ENCODE measurements around the gene ZNF606. TPM values are rescaled to one million over a fixed set of nuclear protein-coding genes. Genes with fewer than 3 reads are reported as not detected.

The ZNF606 gene
- total RNA-seq, 2 experiments from 2014 or later, result 7.5 to 10.0 TPM

DNA sequence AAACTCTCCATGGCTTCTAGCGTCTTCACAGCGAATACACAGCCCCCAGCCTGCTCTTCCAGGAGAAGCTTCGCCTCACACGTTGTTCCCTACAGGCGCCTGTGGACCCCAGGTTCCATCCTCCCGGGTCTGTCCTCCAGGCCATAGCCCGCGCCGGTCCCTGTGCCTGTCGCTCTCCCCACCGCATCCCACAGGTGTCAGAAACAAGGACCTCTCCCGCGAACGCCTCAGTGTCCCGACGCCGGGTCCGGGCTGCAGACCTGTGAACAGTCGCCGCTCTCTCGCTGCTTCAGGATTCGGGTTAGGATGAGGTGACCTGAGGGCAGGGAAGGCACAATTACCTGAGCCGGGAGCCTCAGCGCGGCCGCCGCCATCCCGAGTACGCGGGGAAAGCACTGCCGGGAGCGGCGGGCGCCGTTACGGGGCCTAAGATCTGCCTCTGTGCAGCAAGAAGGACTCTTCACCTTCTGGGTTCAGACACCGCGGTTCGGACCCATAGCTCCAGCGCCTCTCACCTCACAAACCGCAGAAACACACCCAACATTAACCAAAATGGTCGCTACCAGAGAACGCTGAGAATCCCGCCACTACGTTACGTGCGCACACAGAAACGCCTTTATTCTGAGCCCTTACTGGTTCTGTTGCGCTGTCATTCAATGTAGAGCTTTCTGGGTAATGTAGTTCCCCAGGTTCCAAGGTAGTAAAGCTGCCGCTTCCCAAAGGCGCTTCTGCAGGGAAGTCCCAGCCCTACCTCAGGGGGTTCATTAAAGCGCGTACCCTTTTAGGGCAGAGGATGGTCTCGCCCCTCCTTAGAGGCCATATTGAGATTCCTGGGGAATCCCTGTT is 67.6 kb downstream of the ZNF606 start, which contains the start of gene ZNF418:
Gene ZNF418, minus strand, starts transcription at position 583 of the 846 bp plus-strand sequence. CDS start 1,580 bp downstream, outside the sequence.
- H3K27ac Mint-ChIP-seq, result peak within 1 kb of the TSS; percentile 89
- peaks cover 74% of the 10 kb centered on the region for H3K36me3 Mint-ChIP-seq (ENCODE audit: low read depth)
- intact Hi-C loops (cut with micrococcal nuclease), result no loop called here
- DNase-seq, result peak; percentile 70
- H3K4me3 Mint-ChIP-seq, result peak within 1 kb of the TSS; percentile 83
- TF ChIP-seq, protein P1, sequence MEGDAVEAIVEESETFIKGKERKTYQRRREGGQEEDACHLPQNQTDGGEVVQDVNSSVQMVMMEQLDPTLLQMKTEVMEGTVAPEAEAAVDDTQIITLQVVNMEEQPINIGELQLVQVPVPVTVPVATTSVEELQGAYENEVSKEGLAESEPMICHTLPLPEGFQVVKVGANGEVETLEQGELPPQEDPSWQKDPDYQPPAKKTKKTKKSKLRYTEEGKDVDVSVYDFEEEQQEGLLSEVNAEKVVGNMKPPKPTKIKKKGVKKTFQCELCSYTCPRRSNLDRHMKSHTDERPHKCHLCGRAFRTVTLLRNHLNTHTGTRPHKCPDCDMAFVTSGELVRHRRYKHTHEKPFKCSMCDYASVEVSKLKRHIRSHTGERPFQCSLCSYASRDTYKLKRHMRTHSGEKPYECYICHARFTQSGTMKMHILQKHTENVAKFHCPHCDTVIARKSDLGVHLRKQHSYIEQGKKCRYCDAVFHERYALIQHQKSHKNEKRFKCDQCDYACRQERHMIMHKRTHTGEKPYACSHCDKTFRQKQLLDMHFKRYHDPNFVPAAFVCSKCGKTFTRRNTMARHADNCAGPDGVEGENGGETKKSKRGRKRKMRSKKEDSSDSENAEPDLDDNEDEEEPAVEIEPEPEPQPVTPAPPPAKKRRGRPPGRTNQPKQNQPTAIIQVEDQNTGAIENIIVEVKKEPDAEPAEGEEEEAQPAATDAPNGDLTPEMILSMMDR (IDR thresholded peaks at IDR 0.05), result no peak
- CTCF ChIA-PET, result no interaction called here
- H3K9me3 Mint-ChIP-seq, result peaks cover 53% of the 10 kb centered on the region
- peaks cover 6% of the 10 kb centered on the region for H3K4me1 Mint-ChIP-seq (ENCODE audit: low read depth)
- H3K27me3 Mint-ChIP-seq, result no peaks in the 10 kb centered on the region
- POLR2A ChIA-PET, result interaction anchor here (0.6 to 1.6 kb wide), 5 partner anchors 9 to 422 kb away, joined by 3 to 5 read pairs (median 3); no protein-coding TSS in a partner anchor
- peak; percentile 100 for ATAC-seq

DNA sequence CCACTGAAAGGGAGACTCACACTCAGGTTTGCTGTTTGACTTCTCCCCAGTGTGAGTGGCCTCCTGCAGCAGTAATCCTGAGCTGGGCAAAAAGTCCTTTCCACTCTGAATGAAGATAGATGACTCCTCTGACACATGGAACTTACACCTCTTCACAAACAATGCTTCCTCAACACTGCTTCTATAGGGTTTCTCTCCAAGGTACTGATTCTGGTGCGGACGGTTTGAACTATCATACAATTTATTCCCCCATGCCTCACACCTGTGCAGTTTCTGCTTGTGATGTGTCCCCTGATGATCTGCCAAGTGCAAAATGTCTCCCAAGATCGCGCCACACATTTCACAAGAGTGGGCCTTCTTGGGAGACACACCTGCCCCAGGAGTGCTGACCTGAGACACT is 75.0 kb downstream of the ZNF606 start:
- CTCF ChIA-PET, result no interaction called here
- Mint-ChIP-seq H3K36me3 (ENCODE audit: low read depth) (peaks cover 57% of the 10 kb centered on the region), H3K4me3 (no peak overlapping the region), H3K4me1 (ENCODE audit: low read depth) (no peaks in the 10 kb centered on the region), H3K27ac (no peak overlapping the region), H3K27me3 (no peaks in the 10 kb centered on the region), H3K9me3 (peaks cover 49% of the 10 kb centered on the region)
- ATAC-seq (no peak), DNase-seq (no peak)
- POLR2A ChIA-PET, result interaction anchor here (1.5 kb wide), 1 partner anchor 18 kb away, joined by 3 read pairs; no protein-coding TSS in a partner anchor
- intact Hi-C loops (cut with micrococcal nuclease), result no loop called here
- TF ChIP-seq, protein P1 (IDR thresholded peaks at IDR 0.05), result no peak

Other genes starting within 250 kb of the ZNF606 start
- 10 to 100 TPM; 16.7 to 21.8 TPM for gene ZNF586, start 233.1 kb downstream of the ZNF606 start, total RNA-seq
- 1 to 10 TPM; 6.5 to 6.7 TPM for gene ZNF552, start 187.9 kb downstream of the ZNF606 start, total RNA-seq
- 10 to 100 TPM; 19.8 to 20.2 TPM for gene ZNF587B, start 172.5 kb downstream of the ZNF606 start, total RNA-seq
- 10 to 100 TPM; 23.6 to 24.1 TPM for gene ZNF587, start 153.0 kb downstream of the ZNF606 start, total RNA-seq
- gene ZNF814, start 113.8 kb downstream of the ZNF606 start, total RNA-seq, result 10 to 100 TPM; 25.0 to 27.9 TPM
- 10 to 100 TPM; 11.8 to 12.1 TPM for gene ZNF417, start 86.2 kb downstream of the ZNF606 start, total RNA-seq
- 1 to 10 TPM; 4.1 to 5.0 TPM for gene ZNF418, start 67.4 kb downstream of the ZNF606 start, total RNA-seq
- 1 to 10 TPM; 5.9 to 6.2 TPM for gene ZNF256, start 55.1 kb downstream of the ZNF606 start, total RNA-seq
- under 1 TPM; 0.29 to 0.34 TPM for gene C19orf18, start 28.3 kb downstream of the ZNF606 start, total RNA-seq
- not detected for gene ZSCAN1, start 31.2 kb upstream of the ZNF606 start, total RNA-seq
- 1 to 10 TPM; 1.2 to 1.4 TPM for gene ZNF135, start 56.5 kb upstream of the ZNF606 start, total RNA-seq
- gene ZSCAN18, start 95.4 kb upstream of the ZNF606 start, total RNA-seq, result 10 to 100 TPM; 27.0 to 31.7 TPM
- gene ZNF329, start 148.0 kb upstream of the ZNF606 start, total RNA-seq, result 1 to 10 TPM; 6.0 to 6.2 TPM
- gene ZNF274, start 180.2 kb upstream of the ZNF606 start, total RNA-seq, result 10 to 100 TPM; 24.0 to 25.9 TPM
- gene ZNF544, start 226.1 kb upstream of the ZNF606 start, total RNA-seq, result 10 to 100 TPM; 49.8 to 52.3 TPM